K562 (cell line): Measurements from ENCODE around the gene SLC39A11. TPM values are rescaled to one million over a fixed set of nuclear protein-coding genes. Genes with fewer than 3 reads are reported as not detected.

ENCODE experiments used
- polyA plus RNA-seq, 8 experiments: library from polyadenylated mRNA; depleted of rRNA in 4 of 8; stranded (reverse) in 5 of 8; unstranded in 3 of 8; fragments of >200 nt; fragmentation: Nextera tagmentation in 2 of 8; fragmentation: Illumina TruSeq in 1 of 8; extraction: Ambion mirVana in 2 of 8; extraction: Trizol in 1 of 8; gene quantifications; 2 replicates each; pipeline versions ENCODE4 v1.2.1 to v1.2.3, GENCODE V29; 2011 to 2014; ENCODE audit warnings: inconsistent platforms in 1 of 8, missing spikeins in 1 of 8
- total RNA-seq, 7 experiments: library from RNA; depleted of rRNA in 6 of 7; stranded (reverse); fragments of >200 nt in 6 of 7; fragmentation: Illumina TruSeq in 2 of 7; extraction: Trizol in 2 of 7; gene quantifications; 2 replicates each; pipeline versions ENCODE4 v1.2.1 to v1.2.3, GENCODE V29; 2011 to 2021; ENCODE audit warnings: low replicate concordance in 1 of 7
- TF ChIP-seq, protein P1 (sequence below): sonication (generic); formaldehyde crosslinking; IDR thresholded peaks from 2 replicates; pipeline ENCODE4 v1.8.0; 2022; ENCODE audit warnings: mild to moderate bottlenecking, missing genetic modification reagents
- TF ChIP-seq, protein P2 (sequence below): sonication (generic); formaldehyde crosslinking; IDR thresholded peaks from 2 replicates; pipeline ENCODE4 v1.8.0; 2023; ENCODE audit warnings: missing genetic modification reagents, mild to moderate bottlenecking, borderline replicate concordance
- TF ChIP-seq, protein P3 (sequence below): fragments of 450-650 bp; formaldehyde crosslinking; IDR thresholded peaks from 2 replicates; pipeline ENCODE4 v1.4.0; 2022; ENCODE audit warnings: mild to moderate bottlenecking, moderate library complexity

Gene SLC39A11
- total and polyA plus RNA-seq, 9 of the 15 experiments (the other 6 are each of a cell fraction or from before 2014, with no cell fraction given), result 10.5 to 26.4 (median 13.4) TPM

DNA sequence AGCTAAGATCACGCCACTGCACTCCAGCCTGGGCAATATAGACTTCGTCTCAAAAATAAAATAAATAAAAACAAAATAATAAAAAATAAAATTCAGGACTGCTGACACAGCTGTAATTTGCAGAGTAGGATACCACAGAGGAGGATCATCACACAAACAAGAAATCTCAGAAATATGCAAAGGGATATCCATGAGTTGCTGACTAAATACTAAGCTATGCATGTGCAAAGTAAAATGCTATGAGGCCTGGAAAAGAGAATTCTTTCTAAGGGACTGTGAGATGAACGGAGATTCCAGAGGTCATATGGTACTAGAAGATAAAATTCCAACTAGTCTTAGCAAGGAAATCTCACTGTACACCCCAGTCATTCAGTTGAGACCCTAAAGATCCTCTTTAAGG lies 74.8 kb downstream of the SLC39A11 start (continued):
- TF ChIP-seq, protein P1, sequence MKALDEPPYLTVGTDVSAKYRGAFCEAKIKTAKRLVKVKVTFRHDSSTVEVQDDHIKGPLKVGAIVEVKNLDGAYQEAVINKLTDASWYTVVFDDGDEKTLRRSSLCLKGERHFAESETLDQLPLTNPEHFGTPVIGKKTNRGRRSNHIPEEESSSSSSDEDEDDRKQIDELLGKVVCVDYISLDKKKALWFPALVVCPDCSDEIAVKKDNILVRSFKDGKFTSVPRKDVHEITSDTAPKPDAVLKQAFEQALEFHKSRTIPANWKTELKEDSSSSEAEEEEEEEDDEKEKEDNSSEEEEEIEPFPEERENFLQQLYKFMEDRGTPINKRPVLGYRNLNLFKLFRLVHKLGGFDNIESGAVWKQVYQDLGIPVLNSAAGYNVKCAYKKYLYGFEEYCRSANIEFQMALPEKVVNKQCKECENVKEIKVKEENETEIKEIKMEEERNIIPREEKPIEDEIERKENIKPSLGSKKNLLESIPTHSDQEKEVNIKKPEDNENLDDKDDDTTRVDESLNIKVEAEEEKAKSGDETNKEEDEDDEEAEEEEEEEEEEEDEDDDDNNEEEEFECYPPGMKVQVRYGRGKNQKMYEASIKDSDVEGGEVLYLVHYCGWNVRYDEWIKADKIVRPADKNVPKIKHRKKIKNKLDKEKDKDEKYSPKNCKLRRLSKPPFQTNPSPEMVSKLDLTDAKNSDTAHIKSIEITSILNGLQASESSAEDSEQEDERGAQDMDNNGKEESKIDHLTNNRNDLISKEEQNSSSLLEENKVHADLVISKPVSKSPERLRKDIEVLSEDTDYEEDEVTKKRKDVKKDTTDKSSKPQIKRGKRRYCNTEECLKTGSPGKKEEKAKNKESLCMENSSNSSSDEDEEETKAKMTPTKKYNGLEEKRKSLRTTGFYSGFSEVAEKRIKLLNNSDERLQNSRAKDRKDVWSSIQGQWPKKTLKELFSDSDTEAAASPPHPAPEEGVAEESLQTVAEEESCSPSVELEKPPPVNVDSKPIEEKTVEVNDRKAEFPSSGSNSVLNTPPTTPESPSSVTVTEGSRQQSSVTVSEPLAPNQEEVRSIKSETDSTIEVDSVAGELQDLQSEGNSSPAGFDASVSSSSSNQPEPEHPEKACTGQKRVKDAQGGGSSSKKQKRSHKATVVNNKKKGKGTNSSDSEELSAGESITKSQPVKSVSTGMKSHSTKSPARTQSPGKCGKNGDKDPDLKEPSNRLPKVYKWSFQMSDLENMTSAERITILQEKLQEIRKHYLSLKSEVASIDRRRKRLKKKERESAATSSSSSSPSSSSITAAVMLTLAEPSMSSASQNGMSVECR (CRISPR knock-in tag), result no peak
- TF ChIP-seq, protein P2, sequence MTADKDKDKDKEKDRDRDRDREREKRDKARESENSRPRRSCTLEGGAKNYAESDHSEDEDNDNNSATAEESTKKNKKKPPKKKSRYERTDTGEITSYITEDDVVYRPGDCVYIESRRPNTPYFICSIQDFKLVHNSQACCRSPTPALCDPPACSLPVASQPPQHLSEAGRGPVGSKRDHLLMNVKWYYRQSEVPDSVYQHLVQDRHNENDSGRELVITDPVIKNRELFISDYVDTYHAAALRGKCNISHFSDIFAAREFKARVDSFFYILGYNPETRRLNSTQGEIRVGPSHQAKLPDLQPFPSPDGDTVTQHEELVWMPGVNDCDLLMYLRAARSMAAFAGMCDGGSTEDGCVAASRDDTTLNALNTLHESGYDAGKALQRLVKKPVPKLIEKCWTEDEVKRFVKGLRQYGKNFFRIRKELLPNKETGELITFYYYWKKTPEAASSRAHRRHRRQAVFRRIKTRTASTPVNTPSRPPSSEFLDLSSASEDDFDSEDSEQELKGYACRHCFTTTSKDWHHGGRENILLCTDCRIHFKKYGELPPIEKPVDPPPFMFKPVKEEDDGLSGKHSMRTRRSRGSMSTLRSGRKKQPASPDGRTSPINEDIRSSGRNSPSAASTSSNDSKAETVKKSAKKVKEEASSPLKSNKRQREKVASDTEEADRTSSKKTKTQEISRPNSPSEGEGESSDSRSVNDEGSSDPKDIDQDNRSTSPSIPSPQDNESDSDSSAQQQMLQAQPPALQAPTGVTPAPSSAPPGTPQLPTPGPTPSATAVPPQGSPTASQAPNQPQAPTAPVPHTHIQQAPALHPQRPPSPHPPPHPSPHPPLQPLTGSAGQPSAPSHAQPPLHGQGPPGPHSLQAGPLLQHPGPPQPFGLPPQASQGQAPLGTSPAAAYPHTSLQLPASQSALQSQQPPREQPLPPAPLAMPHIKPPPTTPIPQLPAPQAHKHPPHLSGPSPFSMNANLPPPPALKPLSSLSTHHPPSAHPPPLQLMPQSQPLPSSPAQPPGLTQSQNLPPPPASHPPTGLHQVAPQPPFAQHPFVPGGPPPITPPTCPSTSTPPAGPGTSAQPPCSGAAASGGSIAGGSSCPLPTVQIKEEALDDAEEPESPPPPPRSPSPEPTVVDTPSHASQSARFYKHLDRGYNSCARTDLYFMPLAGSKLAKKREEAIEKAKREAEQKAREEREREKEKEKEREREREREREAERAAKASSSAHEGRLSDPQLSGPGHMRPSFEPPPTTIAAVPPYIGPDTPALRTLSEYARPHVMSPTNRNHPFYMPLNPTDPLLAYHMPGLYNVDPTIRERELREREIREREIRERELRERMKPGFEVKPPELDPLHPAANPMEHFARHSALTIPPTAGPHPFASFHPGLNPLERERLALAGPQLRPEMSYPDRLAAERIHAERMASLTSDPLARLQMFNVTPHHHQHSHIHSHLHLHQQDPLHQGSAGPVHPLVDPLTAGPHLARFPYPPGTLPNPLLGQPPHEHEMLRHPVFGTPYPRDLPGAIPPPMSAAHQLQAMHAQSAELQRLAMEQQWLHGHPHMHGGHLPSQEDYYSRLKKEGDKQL (CRISPR knock-in tag), result no peak
- TF ChIP-seq, protein P3, sequence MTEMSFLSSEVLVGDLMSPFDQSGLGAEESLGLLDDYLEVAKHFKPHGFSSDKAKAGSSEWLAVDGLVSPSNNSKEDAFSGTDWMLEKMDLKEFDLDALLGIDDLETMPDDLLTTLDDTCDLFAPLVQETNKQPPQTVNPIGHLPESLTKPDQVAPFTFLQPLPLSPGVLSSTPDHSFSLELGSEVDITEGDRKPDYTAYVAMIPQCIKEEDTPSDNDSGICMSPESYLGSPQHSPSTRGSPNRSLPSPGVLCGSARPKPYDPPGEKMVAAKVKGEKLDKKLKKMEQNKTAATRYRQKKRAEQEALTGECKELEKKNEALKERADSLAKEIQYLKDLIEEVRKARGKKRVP (CRISPR knock-in tag), result no peak
